OCI-LY3 (cell line): ENCODE data around the gene ZBTB18.
A peak's percentile ranks its signal among the peaks of the same experiment; 100 is the strongest.

Source experiments
- H2AFZ ChIP-seq: fragments of 200-600, 300-600 bp; shearing (Covaris generic); 2 replicates; pipeline ENCODE4 v1.6.0; 2014; ENCODE audit warnings: antibody characterized with exemption, low read depth, low read length
- H3K27ac ChIP-seq: fragments of 200-600, 300-600 bp; sonication (generic); 2 replicates; pipeline ENCODE4 v1.5.1; 2014; ENCODE audit warnings: mild to moderate bottlenecking, low read length, moderate library complexity, mixed read lengths
- H3K27me3 ChIP-seq: fragments of 200-600, 300-600 bp; sonication (generic); 2 replicates; pipeline ENCODE4 v1.6.1; 2014; ENCODE audit warnings: low read depth, low read length, mixed read lengths
- H3K36me3 ChIP-seq: fragments of 200-600, 300-600 bp; sonication (generic); replicated peaks from 2 replicates; pipeline ENCODE3; 2014; ENCODE audit warnings: low read depth, low read length, mixed read lengths
- H3K4me1 ChIP-seq: fragments of 300-600, 200-600 bp; sonication (generic); 2 replicates; pipeline ENCODE4 v1.6.1; 2014; ENCODE audit warnings: low read length, mixed read lengths
- H3K4me2 ChIP-seq: fragments of 200-600, 300-600 bp; sonication (generic); 2 replicates; pipeline ENCODE4 v1.6.1; 2014; ENCODE audit warnings: low read length, mixed read lengths
- H3K4me3 ChIP-seq: fragments of 300-600, 200-600 bp; sonication (generic); 2 replicates; pipeline ENCODE4 v1.5.1; 2014; ENCODE audit warnings: antibody characterized with exemption, mild to moderate bottlenecking, low read length, moderate library complexity
- H3K79me2 ChIP-seq: fragments of 300-600, 200-600 bp; shearing (Covaris generic); 2 replicates; pipeline ENCODE4 v1.6.1; 2014; ENCODE audit warnings: mild to moderate bottlenecking, low read length, mixed read lengths
- H3K9ac ChIP-seq: fragments of 300-600, 200-600 bp; shearing (Covaris generic); 2 replicates; pipeline ENCODE4 v1.6.0; 2014; ENCODE audit warnings: mild to moderate bottlenecking, low read length, moderate library complexity
- H3K9me3 ChIP-seq: fragments of 200-600, 300-600 bp; shearing (Covaris generic); 2 replicates; pipeline ENCODE4 v1.6.1; 2014; ENCODE audit warnings: low read length, mixed read lengths; ENCODE audit not compliant: insufficient read depth
- H4K20me1 ChIP-seq: fragments of 200-600, 300-600 bp; sonication (generic); 2 replicates; pipeline ENCODE4 v1.6.1; 2016; ENCODE audit warnings: low read length, mixed read lengths; ENCODE audit not compliant: insufficient read depth
- CTCF ChIP-seq: fragments of 200-600, 300-600 bp; sonication (generic); IDR thresholded peaks from 2 replicates; pipeline ENCODE4 v1.5.1; 2014; ENCODE audit warnings: antibody characterized with exemption, low read length, low read depth
- EZH2phosphoT487 ChIP-seq: fragments of 200-600 bp; shearing (Covaris generic); IDR thresholded peaks from 2 replicates; pipeline ENCODE4 v1.6.1; 2018; ENCODE audit warnings: antibody characterized with exemption, mixed run types, low read depth

ZBTB18 gene

DNA sequence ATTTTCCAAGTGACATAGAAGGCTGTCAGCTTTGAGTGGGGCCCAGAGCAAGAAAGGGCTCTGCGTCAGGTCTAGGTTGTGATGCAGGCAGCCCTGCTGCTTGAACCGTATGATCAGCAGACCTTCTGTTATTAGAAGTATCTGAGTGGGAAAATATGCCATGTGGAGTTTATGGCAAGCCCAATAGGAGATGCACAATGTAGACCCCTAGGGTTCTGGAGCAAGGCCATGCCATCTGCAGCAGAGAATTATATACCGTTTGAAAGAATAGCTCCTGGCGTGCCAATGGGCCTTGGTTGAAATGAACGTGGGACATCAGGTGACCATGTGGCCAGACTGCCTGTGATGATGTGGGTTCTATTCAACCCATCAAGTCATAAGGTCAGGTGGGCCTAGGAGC lies 44.1 kb upstream of the ZBTB18 start:
- Histone ChIP-seq H3K9me3 (no peaks in the 10 kb centered on the region), H4K20me1 (no peaks in the 10 kb centered on the region), H3K27ac (no peak overlapping the region), H3K4me3 (no peak overlapping the region), H3K4me1 (no peaks in the 10 kb centered on the region), H3K36me3 (no peaks in the 10 kb centered on the region), H2AFZ (no peak overlapping the region), H3K9ac (no peak overlapping the region), H3K79me2 (no peaks in the 10 kb centered on the region), H3K4me2 (no peak overlapping the region), H3K27me3 (peaks cover 45% of the 10 kb centered on the region)
- TF ChIP-seq CTCF, result no peak
- no peak for TF ChIP-seq EZH2phosphoT487

DNA sequence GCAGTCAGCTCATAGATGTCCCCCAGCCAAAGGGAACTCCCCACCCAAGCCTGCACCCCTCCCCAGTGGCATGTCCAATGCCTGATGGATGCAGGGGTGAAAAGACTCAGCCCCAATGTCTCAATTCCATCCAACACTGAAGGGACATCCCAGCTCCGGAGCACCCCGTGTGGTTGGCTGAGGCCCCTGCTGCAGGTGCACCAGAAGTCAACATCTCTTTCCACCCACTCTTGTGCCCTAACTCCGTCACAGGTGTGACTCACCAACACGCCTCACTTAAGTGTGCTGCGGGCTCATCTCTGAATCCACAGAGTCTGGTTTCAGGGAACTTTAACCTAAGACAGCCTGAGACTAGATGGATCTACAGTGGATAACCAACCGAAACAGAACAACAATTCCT lies 40.9 kb upstream of the ZBTB18 start:
- no peak overlapping the region for H3K27ac ChIP-seq
- H3K36me3 ChIP-seq, result no peaks in the 10 kb centered on the region
- no peak overlapping the region for H2AFZ ChIP-seq
- H3K79me2 ChIP-seq, result no peaks in the 10 kb centered on the region
- no peak for TF ChIP-seq EZH2phosphoT487
- peak; percentile 13; the same call in 1 of the 2 replicates for TF ChIP-seq CTCF
- no peaks in the 10 kb centered on the region for H4K20me1 ChIP-seq
- H3K4me3 ChIP-seq, result no peak overlapping the region
- H3K4me2 ChIP-seq, result no peak overlapping the region
- peaks cover 43% of the 10 kb centered on the region for H3K27me3 ChIP-seq
- no peak overlapping the region for H3K9ac ChIP-seq
- H3K9me3 ChIP-seq, result no peaks in the 10 kb centered on the region
- H3K4me1 ChIP-seq, result no peaks in the 10 kb centered on the region

DNA sequence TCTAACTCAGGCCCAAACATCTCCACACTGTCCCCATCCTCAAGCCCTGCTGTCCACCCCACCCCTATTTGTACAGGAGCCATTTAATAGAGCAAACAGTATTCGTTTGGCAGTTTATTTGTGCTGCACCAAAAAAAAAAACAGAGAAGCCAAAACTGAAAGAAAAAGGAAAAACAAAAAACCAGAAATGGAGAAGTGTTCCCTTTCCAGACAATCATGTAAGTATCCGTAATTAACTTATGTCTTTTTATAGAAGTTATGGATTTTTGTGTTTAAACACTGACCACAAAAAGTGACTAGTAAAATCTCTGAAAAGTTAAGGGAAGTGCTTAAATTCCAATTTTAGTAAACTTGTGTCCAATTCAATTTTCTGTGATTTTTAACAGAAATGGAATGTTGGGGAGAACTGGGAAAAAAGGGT lies 40.4 kb upstream of the ZBTB18 start:
- peaks cover 46% of the 10 kb centered on the region for H3K27me3 ChIP-seq
- H3K79me2 ChIP-seq, result no peaks in the 10 kb centered on the region
- H3K27ac ChIP-seq, result no peak overlapping the region
- TF ChIP-seq CTCF, result no peak
- no peak overlapping the region for H2AFZ ChIP-seq
- H3K4me3 ChIP-seq, result no peak overlapping the region
- H4K20me1 ChIP-seq, result no peaks in the 10 kb centered on the region
- H3K9ac ChIP-seq, result no peak overlapping the region
- no peaks in the 10 kb centered on the region for H3K36me3 ChIP-seq
- no peaks in the 10 kb centered on the region for H3K9me3 ChIP-seq
- no peaks in the 10 kb centered on the region for H3K4me1 ChIP-seq
- no peak overlapping the region for H3K4me2 ChIP-seq

- Histone ChIP-seq H3K4me1 (no peaks in the 10 kb centered on the region), H3K9me3 (no peaks in the 10 kb centered on the region), H3K36me3 (no peaks in the 10 kb centered on the region), H3K27me3 (peaks cover 49% of the 10 kb centered on the region), H2AFZ (no peak overlapping the region), H3K27ac (no peak overlapping the region), H3K4me2 (no peak overlapping the region), H3K9ac (no peak overlapping the region), H3K79me2 (no peaks in the 10 kb centered on the region), H4K20me1 (no peaks in the 10 kb centered on the region), H3K4me3 (no peak overlapping the region)
- no peak for TF ChIP-seq EZH2phosphoT487
- TF ChIP-seq CTCF, result no peak
Observed at GRCh38 chr1:244011271-244011670, 39.8 kb upstream of the ZBTB18 start.
